Loucy (cell line): ENCODE measurements around the gene APOBEC3A.

Source experiments
- EZH2phosphoT487 ChIP-seq: fragments of 200-600 bp; IDR thresholded peaks from 2 replicates; pipeline ENCODE4 v1.6.1; 2018; ENCODE audit warnings: antibody characterized with exemption, mild to moderate bottlenecking, moderate library complexity, borderline replicate concordance
- TF ChIP-seq, protein P1 (sequence below): fragments of 200-600 bp; sonication (generic); conservative IDR thresholded peaks from 2 replicates; pipeline ENCODE4 v1.5.1; 2014; ENCODE audit warnings: mild to moderate bottlenecking, antibody characterized with exemption, low read length

GRCh38 chr22:38984224-38984623 is 26.8 kb downstream of the APOBEC3A start:
- TF ChIP-seq, protein P1, sequence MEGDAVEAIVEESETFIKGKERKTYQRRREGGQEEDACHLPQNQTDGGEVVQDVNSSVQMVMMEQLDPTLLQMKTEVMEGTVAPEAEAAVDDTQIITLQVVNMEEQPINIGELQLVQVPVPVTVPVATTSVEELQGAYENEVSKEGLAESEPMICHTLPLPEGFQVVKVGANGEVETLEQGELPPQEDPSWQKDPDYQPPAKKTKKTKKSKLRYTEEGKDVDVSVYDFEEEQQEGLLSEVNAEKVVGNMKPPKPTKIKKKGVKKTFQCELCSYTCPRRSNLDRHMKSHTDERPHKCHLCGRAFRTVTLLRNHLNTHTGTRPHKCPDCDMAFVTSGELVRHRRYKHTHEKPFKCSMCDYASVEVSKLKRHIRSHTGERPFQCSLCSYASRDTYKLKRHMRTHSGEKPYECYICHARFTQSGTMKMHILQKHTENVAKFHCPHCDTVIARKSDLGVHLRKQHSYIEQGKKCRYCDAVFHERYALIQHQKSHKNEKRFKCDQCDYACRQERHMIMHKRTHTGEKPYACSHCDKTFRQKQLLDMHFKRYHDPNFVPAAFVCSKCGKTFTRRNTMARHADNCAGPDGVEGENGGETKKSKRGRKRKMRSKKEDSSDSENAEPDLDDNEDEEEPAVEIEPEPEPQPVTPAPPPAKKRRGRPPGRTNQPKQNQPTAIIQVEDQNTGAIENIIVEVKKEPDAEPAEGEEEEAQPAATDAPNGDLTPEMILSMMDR, result no peak
- no peak for TF ChIP-seq EZH2phosphoT487
